HG03439 (cell line): ENCODE measurements around the gene SEZ6L2.
"Not testable (repeated sequence)": the region's sequence is repeated elsewhere in the genome, so short reads cannot be mapped to it uniquely, and the experiment has no call there.

ENCODE experiments used
- ATAC-seq: cut with Tn5 transposase; IDR thresholded peaks from one replicate; pipeline ENCODE4 v1.9.1; 2021; ENCODE audit warnings: mild to moderate bottlenecking, moderate library complexity; ENCODE audit not compliant: unreplicated experiment

Gene SEZ6L2

DNA sequence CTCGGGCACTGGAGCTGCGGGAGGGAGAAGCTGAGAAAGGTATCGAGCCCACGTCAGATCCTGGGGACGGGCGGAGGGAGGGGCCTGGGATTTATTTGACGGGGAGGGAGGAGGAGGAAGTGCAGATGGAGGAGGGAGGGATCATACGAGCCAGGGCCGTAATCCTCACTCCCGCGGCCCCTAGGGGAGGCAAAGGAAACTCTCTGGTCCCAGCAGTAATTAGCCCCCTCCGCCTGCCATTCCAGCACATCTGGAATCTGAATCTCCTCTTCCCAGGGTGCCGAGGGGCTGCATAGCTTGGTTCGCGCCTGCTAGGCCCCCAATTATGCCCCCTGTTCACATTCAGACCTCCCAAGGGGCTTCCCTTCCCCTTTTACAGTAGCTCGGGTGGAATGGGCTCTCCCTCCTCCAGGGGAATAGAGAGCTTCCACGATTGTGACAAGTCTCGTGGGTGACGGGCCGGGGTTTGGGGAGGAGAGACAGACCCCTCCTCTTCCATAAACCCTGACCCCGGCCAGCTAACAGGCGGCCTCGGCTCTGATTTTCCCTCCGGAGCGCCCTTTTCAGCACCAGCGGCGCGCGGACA, at the start of gene SEZ6L2:
SEZ6L2 (minus strand) TSS at position 35 of the 586 bp plus-strand sequence. CDS start 531 bp downstream, outside the sequence.
- ATAC-seq = no peak

DNA sequence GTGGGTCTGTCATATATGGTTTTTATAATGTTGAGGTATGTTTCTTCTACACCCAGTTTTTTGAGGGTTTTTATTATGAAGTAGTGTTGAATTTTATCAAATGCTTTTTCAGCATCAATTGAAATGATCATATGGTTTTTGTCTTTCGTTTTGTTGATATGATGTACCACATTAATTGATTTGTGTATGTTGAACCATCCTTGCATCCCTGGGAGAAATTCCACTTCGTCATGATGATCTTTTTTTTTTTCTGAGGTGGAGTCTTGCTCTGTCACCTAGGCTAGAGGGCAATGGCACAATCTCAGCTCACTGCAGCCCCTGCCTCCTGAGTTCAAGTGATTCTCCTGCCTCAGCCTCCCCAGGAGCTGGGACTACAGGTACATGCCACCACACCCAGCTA, 48.5 kb upstream of the SEZ6L2 start:
- ATAC-seq = no peak

DNA sequence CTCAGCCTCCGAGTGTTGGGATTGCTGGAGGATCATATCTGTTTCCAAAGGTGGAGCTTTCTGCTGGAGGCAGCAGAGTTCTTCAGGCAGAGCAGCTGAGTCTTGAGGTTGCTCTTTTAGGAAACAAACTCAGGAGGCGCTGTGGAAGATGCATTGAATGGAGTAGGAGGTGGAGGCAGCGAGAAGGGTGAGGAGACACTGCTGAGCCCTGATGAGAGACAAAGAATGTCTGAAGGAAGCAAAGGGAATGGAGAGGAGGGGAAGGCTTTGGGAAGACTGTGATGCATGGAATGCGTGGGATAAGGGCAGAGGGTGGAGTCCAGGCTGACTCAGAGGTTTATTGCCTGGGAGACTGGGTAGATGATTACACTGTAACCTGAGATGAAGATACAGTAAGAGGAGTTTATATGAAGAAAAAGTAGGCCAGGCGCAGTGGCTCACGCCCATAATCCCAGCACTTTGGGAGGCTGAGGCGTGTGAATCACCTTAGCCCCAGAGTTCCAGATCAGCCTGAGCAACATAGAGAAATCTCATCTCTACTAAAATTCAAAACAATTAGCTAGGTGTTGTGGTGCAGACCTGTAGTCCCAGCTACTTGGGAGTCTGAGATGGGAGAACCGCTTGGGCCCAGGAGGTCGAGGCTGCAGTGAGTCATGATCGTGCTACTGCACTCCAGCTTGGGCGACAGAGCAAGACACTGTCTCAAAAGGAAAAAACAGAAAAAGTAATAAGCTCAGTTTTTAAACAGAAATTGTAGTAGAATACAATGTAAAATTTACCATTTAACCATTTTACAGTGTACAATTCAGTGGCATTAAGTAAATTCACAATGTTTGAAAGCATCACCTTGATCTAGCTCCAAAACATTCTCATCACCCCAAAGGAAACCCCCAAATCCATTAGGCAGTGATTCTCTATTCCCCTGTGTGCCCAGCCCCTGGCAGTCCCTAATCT, 44.8 kb upstream of the SEZ6L2 start:
- ATAC-seq = no peak

DNA sequence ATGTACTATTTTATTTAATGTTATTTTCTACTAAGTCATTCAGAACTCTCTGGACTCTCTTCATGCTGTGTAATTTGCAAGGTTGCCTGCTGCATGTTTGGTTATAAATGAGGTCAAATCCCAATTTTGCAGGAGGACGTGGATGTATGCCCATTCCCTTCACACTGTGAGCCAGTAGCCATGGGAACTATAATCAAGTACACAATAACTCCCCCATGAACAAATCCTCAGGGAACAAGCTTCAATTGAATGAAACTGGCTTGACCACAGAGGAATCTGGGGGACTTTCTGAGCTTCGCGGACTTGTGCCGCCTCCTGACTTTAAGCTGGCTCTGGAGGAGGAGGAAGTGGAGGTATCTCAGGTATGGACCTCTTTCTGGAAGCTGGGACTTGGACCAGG, 41.3 kb upstream of the SEZ6L2 start:
- ATAC-seq = no peak

DNA sequence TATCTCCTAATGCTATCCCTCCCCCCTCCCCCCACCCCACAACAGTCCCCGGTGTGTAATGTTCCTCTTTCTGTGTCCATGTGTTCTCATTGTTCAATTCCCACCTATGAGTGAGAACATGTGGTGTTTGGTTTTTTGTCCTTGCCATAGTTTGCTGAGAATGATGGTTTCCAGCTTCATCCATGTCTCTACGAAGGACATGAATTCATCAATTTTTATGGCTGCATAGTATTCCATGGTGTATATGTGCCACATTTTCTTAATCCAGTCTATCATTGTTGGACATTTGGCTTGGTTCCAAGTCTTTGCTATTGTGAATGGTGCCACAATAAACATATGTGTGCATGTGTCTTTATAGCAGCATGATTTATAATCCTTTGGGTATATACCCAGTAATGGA, 32.4 kb upstream of the SEZ6L2 start:
- not testable (repeated sequence) for ATAC-seq

DNA sequence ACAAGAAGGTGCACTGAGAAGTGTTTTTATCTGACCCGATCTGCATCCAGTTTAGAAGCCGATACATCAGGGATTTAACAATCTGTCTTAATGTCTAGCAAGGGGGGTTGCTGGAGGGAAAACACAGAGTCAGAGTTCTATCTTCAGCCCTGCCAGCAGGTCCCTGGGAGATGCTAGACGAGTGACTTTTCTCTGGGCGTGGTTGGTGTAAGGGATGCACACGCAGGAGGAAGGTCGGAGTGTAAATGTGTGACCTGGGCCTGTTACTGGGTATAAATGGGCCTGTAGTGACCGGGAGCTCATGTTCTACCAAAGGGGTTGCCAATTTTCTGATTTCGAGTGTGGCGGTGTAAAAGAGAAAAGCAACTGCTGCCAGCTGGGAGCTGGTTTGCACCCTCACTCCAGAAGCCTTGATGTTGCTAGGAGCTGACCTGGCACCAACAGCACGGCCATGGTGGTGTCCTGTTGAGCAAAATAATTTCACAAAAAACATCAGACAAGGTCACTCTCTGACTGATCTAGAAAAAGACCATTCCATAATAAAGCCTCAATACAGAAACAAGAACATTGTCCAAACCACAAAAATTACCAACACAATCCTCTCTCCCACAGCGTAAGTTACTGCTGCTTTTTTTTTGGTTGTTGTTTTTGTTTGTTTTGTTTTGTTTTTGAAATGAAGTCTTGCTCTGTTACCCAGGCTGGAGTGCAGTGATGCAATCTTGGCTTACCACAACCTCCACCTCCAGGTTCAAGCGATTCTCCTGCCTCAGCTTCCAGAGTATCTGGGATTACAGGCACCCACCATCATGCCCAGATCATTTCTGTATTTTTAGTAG, 27.9 kb upstream of the SEZ6L2 start:
- ATAC-seq = no peak

DNA sequence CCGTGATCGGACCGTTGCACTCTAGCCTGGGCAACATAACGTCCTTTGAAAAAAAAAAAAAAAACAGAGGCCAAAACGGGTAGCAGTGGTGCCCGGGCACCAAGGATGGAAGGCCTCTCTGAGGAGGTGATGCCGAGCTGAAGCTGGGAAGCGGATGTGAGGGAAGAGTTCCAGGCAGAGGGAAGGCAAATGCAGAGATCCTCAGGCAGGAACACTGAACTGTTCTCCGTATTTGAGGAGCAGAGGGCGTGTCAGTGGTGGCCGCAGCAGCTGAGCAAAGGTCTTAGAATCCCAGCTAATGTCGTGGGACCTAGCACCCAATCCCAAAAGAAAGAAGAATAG, 27.3 kb upstream of the SEZ6L2 start:
- peak; percentile 13 for ATAC-seq

DNA sequence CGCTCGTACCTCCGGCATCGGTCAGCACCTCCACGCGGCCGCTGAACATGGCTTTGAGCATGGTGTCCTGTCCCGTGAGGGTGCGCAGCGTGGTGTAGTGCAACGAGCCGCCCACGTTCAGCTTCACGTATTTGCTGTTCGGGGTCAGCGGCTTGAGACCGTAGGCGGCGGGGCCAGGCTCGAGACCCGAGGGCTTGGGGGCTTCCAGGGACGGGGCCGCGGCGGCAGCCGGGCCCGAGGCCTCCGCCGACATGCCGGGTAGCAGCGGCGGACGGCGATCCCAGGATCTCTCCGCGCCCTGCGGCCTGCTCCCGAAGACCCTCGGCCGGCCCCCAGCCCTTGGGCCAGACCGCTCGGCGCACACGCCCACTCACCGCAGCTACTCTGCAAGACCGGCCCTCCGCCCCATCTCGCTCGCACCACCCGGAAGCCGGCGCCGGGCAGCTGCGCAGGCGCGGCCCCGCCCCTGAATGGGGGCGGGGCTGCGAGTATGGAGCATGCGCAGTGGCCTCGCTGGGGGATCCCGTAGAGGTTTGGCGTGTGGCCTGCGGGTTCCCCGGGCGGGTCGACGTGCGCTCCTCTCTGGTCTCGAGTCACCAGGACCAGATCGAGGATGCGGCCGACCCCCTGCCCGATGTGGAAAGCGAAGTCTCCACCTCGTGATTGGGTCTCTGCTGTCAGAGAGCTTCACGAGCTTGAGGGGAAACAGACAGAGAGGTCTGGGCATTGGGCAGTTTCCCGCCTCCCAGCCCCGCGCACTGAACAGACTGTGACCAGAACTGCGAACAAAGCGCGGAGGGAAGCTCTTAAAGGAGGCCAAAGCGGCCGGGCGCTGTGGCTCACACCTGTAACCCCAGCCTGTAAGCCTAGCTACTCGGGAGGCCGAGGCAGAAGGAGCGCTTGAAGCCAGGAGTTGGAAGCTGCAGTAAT, 26.7 kb upstream of the SEZ6L2 start, which contains the start of gene KCTD13:
KCTD13 (minus strand) TSS at position 446 of the 930 bp plus-strand sequence; CDS start at position 253, 193 bp downstream.
- ATAC-seq = peak; percentile 87

DNA sequence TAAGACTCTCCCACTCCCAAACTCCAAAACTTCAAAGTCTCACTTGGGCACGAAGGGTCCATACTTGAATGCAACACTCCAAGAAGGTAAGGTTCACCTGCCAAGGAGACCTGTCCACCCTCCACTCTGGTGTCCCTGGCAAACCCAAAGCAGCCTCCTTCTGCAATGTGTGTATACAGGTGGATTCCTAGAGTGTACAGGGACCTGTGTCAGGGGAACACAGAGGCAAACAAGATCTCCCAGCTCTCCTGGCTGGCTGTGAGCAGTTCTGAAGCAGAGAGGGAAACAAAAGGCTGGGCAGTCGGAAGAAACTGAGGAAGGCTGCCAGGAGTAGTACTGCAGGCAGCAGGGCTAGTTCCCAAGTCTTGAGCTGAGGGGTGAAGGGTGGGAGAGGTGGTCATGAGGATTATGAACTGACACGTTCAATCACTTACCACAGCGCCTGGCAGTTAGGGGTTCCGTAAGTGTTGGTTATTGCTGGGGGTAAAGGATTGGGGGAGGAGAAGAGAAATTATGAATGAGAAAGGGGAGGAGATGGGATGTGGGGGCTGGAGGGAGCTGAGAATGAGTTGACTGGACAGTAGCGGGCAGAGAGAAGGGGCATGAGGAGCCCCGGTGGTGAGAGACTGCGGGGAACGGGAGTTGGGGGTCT, 25.9 kb upstream of the SEZ6L2 start:
- no peak for ATAC-seq

DNA sequence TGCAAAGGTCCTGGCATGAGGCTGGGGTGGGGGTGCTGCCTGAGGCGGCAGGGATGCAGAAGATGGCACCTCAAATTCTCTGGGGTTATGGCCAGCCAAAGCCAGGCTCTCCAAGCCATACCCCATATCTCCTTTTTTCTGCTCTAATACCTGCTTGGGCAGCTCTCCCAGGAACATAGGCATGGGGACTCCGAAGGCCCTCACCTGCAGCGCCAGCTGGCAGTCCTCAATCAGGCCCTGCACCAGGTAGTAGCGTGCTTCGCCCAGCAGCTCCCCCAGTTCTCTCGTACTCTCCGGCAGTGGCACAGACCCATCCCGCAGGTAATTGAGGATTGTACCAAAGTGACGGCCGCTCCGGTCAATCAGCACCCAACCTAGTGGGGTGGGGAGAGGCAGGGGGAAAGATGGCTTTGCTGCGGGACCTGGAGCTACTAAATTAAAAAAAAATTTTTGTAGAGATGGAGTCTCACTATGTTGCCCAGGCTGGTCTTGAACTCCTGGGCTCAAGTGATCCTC, 23.7 kb upstream of the SEZ6L2 start:
- no peak for ATAC-seq

DNA sequence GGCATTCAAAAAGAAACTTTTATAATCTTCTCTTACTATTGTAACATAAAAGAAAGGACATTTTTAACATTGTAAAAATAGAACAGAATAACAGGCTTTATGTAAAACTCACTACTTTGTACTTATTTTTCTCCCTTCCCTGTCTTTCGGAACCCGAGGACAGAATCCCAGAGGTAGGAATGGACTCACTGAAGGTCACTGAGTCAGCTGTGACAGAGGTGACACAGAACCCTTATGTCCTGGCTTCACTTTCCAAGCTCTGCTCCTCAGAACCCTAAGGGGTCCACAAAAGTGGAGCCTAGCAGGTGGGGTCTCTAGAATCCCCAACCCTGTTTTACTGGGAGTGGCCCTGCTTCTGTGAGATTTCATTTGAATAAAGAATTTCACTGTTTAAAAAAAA, 23.0 kb upstream of the SEZ6L2 start:
- ATAC-seq = no peak

DNA sequence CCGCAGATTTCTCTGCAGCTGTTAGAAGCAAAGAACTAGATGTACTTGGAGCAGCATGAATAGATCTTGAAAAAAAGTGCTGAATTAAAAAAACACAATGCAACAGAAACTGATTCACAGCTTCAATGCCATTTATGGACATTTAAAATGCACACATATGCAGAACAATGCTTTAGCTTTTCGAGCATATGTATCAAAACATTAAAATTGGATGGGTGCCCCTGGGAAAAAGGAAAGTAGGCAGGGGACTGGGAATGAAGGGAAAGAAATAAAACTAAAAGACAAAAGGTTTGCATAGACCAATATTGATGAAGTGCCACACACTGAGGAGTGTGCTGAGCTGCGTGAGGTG, 21.7 kb upstream of the SEZ6L2 start:
- no peak for ATAC-seq

DNA sequence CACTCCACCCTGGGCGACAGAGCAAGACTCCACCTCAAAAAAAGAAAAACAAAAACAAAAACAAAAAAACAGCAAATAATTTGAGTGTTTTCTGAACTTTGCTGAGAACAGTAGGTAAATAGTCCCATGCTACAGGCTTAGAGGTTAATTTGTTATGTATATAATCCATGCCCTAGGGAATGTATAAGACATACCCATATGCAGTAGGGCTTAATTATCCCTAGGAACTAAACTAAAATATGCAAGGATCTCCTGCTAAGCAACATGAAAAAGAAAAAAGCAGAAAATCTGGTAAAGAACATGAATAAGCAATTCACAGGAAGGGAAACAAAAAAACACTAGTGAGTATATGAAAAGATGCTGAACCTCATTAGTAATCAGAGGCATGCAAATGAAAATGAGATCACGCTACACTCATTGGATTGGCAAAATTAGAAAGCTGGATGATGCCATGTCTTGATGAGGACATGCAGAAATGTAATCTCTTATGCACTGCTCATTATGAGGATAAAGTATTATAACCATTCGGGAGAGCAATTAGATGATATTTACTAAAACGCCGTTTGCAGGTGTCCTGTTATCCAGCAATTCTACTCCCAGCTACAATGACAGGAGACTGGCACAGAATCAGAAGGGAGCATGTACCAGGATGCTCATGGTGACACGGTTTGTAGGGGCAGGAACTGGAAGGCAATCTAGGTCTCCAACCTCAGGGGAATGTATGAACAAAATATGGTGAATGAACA, 21.1 kb upstream of the SEZ6L2 start:
- no peak for ATAC-seq

DNA sequence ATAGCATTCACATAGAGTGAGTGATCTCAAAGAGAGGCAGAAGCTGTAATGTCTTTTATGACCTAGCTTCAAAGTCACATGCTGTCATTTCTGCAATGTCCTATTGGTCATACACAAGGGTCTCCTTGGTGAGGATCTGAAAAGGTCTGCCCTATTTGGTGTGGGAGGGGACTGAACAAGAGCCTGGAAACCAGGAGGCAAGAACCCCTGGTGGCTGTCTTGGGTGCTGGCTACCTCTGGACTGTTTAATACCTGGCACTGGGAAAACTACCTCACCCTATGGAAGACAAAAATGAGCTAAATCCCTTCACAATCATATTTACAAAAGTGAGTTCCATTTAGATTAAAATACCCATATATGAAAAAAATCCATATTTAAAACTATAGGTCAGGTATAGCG, 17.6 kb upstream of the SEZ6L2 start:
- no peak for ATAC-seq

DNA sequence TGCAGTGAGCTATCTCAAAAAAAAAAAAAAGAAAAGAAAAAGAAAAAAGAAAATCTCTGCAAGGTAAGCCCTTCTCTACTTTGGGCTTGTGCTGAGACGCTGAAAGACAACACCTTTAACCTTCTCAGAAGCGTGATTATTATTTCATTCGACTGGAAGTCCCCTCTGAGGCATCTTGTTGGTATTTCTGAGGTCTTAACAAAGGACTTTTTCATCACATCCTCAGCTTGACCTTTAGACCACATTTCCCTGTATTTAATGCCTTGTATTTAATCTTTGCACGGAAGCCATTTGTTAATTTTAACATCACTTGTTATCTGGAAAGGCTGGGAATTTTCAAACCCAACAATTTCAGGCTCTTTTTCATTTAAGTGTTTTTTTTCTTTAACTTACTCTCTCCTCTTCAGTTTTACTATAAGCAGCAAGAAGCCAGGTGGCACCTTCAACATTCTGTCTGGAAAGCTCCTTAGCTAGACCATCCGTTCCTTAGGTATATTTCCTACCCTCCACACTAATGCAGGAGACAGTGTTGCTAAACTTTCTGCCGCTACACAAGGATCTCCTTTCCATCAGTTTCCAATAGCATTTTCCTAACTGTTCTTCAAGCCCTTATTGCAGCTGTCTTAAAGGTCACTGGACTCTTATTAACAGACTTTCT, 16.4 kb upstream of the SEZ6L2 start:
- ATAC-seq = no peak

DNA sequence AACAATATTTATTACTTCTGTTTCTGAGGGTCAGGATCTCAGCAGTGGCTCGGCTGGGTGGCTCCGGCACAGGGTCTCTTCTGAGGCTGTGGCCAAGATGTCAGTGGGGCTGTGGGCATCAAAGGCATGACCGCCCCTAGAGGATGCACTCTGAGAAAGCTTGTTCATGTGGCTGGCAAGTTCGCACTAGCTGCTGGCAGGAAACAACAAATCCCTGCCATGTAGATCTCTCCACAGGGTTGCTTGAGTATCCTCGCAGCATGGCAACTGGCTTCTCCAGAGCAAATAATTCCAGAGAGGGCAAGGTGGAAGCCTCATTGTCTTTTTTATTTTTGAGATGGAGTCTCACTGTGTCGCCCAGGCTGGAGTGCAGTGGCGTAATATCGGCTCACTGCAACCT, 14.2 kb upstream of the SEZ6L2 start:
- ATAC-seq = no peak

DNA sequence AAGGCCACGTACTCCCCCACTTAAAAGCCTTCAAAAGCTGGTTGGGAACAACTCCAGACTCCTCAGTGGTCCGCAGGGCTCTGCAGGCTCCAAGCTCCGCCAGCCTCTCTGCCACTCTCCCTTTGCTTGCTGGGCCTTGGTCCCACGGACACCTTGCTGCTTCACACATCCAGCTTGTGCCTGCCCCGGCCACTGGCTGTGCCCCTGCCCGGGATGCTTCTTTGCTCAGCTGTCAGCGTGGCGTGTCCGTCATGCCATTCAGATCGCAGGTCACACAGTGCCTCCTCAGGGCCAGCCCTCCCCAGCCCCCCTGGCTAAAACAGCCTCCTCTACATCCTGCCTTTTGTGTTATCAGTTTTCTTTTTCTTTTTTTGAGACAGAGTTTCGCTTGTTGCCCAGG, 12.7 kb upstream of the SEZ6L2 start:
- no peak for ATAC-seq

DNA sequence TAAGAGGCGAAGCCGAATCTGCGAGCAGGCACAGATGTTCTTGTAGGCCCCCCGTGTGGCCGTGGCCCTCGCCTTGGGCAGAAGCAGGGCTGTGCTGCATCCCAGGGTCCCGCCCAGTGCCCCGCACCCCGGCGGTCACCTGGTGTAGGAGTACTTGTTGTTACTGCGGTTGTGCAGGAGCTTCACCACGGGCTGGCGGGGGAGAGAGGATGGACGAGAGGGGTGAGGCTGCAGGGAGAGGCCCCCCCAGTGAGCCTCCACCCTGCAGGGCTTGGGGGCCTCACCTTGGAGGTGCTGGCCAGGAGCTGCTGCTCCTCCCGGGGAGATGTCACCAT, 12.3 kb upstream of the SEZ6L2 start:
- no peak for ATAC-seq
